Naive thymus-derived CD4-positive, alpha-beta T cell (primary cell): Measurements from ENCODE around the gene KAT8. TPM values are rescaled to one million over a fixed set of nuclear protein-coding genes. Genes with fewer than 3 reads are reported as not detected.

ENCODE experiments used
- ATAC-seq: fragments of 150-1000 bp; cut with Tn5 transposase; 2 replicates; pipeline ENCODE4 v1.10.0; 2021; ENCODE audit warnings: mild to moderate bottlenecking, moderate library complexity
- CTCF ChIA-PET: fragments of 350-600 bp; sonication (Branson Sonifier 250); formaldehyde crosslinking; loops from one replicate; lab custom pipeline; 2021; ENCODE audit warnings: antibody characterized with exemption; lab: Charles Lee
- POLR2A ChIA-PET: fragments of 350-600 bp; sonication (Branson Sonifier 250); formaldehyde crosslinking; loops from one replicate; lab custom pipeline; 2021; ENCODE audit warnings: antibody characterized with exemption, inconsistent platforms; lab: Charles Lee
- DNase-seq, 9 donors: peaks; one replicate each; pipeline versions ENCODE4 v3.0.0 to v3.0.0-alpha.2; 2020 to 2022; ENCODE audit warnings: mixed read lengths in 1 of 9
- H3K27ac ChIP-seq: one replicate; pipeline ENCODE4 v1.7.0; 2013; ENCODE audit warnings: mild to moderate bottlenecking, low read depth, low read length, moderate library complexity
- H3K27me3 ChIP-seq, 2 donors: one replicate each; pipeline ENCODE4 v1.7.0; 2013; ENCODE audit warnings: low read length in 2 of 2, mild to moderate bottlenecking in 2 of 2, moderate library complexity in 2 of 2; ENCODE audit not compliant: control insufficient read depth in 2 of 2, insufficient read depth in 2 of 2
- H3K36me3 ChIP-seq, 3 experiments: 1 replicate in 2 of 3; 2 replicates in 1 of 3; pipeline ENCODE4 v1.7.0; 2013; ENCODE audit warnings: low read length in 3 of 3, mild to moderate bottlenecking in 3 of 3, moderate library complexity in 1 of 3; ENCODE audit not compliant: insufficient read depth in 3 of 3, control insufficient read depth in 2 of 3
- H3K4me1 ChIP-seq, 2 donors: one replicate each; pipeline ENCODE4 v1.7.0; 2013; ENCODE audit warnings: low read length in 2 of 2, mild to moderate bottlenecking in 2 of 2, moderate library complexity in 1 of 2; ENCODE audit not compliant: control insufficient read depth in 2 of 2, insufficient read depth in 2 of 2
- H3K4me3 ChIP-seq: 2 replicates; pipeline ENCODE4 v1.7.0; 2013; ENCODE audit warnings: mild to moderate bottlenecking, low read length
- H3K9me3 ChIP-seq, 3 experiments: 1 replicate in 2 of 3; 2 replicates in 1 of 3; pipeline ENCODE4 v1.7.0; 2013; ENCODE audit warnings: low read length in 3 of 3; ENCODE audit not compliant: control insufficient read depth in 2 of 3
- H3K27ac Mint-ChIP-seq, 9 donors: one replicate each; pipeline ENCODE4 v1.8.0; 2020 to 2022; ENCODE audit warnings: mixed read lengths in 9 of 9, mild to moderate bottlenecking in 8 of 9, moderate library complexity in 5 of 9, inconsistent platforms in 2 of 9
- H3K27me3 Mint-ChIP-seq, 5 donors: one replicate each; pipeline ENCODE4 v1.8.0; 2021 to 2022; ENCODE audit warnings: mixed read lengths in 5 of 5, mild to moderate bottlenecking in 1 of 5
- H3K36me3 Mint-ChIP-seq, 5 donors: one replicate each; pipeline ENCODE4 v1.8.0; 2020 to 2022; ENCODE audit warnings: mixed read lengths in 5 of 5, mild to moderate bottlenecking in 3 of 5, inconsistent platforms in 1 of 5
- H3K4me1 Mint-ChIP-seq, 7 donors: one replicate each; pipeline ENCODE4 v1.8.0; 2020 to 2022; ENCODE audit warnings: mixed read lengths in 7 of 7, mild to moderate bottlenecking in 3 of 7, inconsistent platforms in 1 of 7
- H3K4me3 Mint-ChIP-seq, 10 donors: one replicate each; pipeline ENCODE4 v1.8.0; 2020 to 2022; ENCODE audit warnings: mild to moderate bottlenecking in 10 of 10, mixed read lengths in 10 of 10, moderate library complexity in 6 of 10, inconsistent platforms in 2 of 10
- H3K9me3 Mint-ChIP-seq, 11 donors: one replicate each; pipeline ENCODE4 v1.8.0; 2020 to 2022; ENCODE audit warnings: mixed read lengths in 11 of 11, mild to moderate bottlenecking in 4 of 11, inconsistent platforms in 1 of 11, moderate library complexity in 1 of 11
- intact Hi-C, 2 donors: fragments of 100-400 bp; cut with micrococcal nuclease; formaldehyde crosslinking; loops; one replicate each; pipeline ENCODE4 v1.15.1; 2023
- polyA plus RNA-seq, 2 donors: library from polyadenylated mRNA; unstranded; fragments of 300-500 nt; fragmentation: Illumina TruSeq; gene quantifications; one replicate each; pipeline ENCODE4 v1.2.3, GENCODE V29; 2021
- total RNA-seq, 6 experiments: library from RNA in 5 of 6; stranded (reverse) in 5 of 6; gene quantifications; 1 replicate in 5 of 6; 2 replicates in 1 of 6; pipeline ENCODE4 v1.2.3 and lab custom pipeline; 2021 to 2026

The KAT8 gene
- total and polyA plus RNA-seq, 7 experiments from 2014 or later: 63.0 to 134 (median 109) TPM

GRCh38 chr16:31078597-31079341 lies 38.7 kb upstream of the KAT8 start:
- DNase-seq (no peak), ATAC-seq (no peak)
- Mint-ChIP-seq H3K9me3 (peaks cover 0 to 1% (median 0%) of the 10 kb centered on the region in 11 donors), H3K4me1 (peaks cover 20 to 52% (median 34%) of the 10 kb centered on the region in 7 donors), H3K27ac (peak overlapping the region in 1 of 9 donors; percentile 25), H3K36me3 (peaks cover 0 to 35% (median 11%) of the 10 kb centered on the region in 5 donors), H3K4me3 (peak overlapping the region in 1 of 10 donors; percentile 56), H3K27me3 (no peaks in the 10 kb centered on the region)
- Histone ChIP-seq H3K27me3 (no peaks in the 10 kb centered on the region), H3K27ac (no peak overlapping the region), H3K36me3 (peaks cover 0 to 81% (median 17%) of the 10 kb centered on the region in 3 experiments), H3K4me1 (peaks cover 0 to 5% of the 10 kb centered on the region in 2 donors), H3K4me3 (no peak overlapping the region), H3K9me3 (no peaks in the 10 kb centered on the region)
- CTCF ChIA-PET: no interaction called here
- intact Hi-C loops: no loop called here
- POLR2A ChIA-PET: interaction anchor here (0.6 to 2.0 kb wide), 3 partner anchors 13 to 101 kb away, joined by 3 to 6 read pairs (median 3); partner anchors contain the start of gene FUS

GRCh38 chr16:31079342-31079944 lies 38.0 kb upstream of the KAT8 start:
- peaks cover 0 to 35% (median 11%) of the 10 kb centered on the region in 5 donors for H3K36me3 Mint-ChIP-seq
- peaks cover 20 to 51% (median 34%) of the 10 kb centered on the region in 7 donors for H3K4me1 Mint-ChIP-seq
- no peaks in the 10 kb centered on the region for H3K9me3 ChIP-seq
- DNase-seq (no peak), ATAC-seq (no peak)
- H3K27ac Mint-ChIP-seq: no peak overlapping the region
- H3K4me1 ChIP-seq: peaks cover 0 to 5% of the 10 kb centered on the region in 2 donors
- no peak overlapping the region for H3K27ac ChIP-seq
- intact Hi-C loops: no loop called here
- no peak overlapping the region for H3K4me3 Mint-ChIP-seq
- peaks cover 0 to 1% (median 0%) of the 10 kb centered on the region in 11 donors for H3K9me3 Mint-ChIP-seq
- H3K27me3 ChIP-seq: no peaks in the 10 kb centered on the region
- no peaks in the 10 kb centered on the region for H3K27me3 Mint-ChIP-seq
- ChIA-PET POLR2A (interaction anchor here (0.6 to 2.0 kb wide), 3 partner anchors 13 to 100 kb away, joined by 3 to 6 read pairs (median 3); partner anchors contain the start of gene FUS), CTCF (no interaction called here)
- peaks cover 0 to 84% (median 17%) of the 10 kb centered on the region in 3 experiments for H3K36me3 ChIP-seq
- H3K4me3 ChIP-seq: no peak overlapping the region

- no peaks in the 10 kb centered on the region for H3K9me3 Mint-ChIP-seq
- H3K27ac Mint-ChIP-seq: no peak overlapping the region
Observed at GRCh38 chr16:31080035-31080629, 37.3 kb upstream of the KAT8 start.

DNA sequence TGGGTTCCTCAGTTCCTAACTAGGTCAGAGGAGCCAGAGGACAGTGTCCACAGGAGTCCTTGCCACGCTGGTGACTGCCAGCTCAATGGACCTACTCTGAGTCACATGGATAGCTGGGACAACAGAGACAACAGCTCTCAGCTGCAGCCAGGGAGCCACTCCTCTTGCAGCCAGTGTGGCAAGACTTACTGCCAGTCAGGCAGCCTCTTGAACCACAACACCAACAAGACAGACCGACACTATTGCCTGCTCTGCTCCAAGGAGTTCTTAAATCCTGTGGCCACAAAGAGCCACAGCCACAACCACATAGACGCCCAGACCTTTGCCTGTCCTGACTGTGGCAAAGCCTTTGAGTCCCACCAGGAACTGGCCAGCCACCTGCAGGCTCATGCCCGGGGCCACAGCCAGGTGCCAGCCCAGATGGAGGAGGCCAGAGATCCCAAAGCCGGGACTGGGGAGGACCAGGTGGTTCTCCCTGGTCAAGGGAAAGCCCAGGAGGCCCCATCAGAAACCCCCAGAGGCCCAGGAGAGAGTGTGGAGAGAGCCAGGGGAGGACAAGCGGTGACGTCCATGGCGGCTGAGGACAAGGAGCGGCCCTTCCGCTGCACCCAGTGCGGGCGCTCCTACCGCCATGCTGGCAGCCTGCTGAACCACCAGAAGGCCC lies 36.6 kb upstream of the KAT8 start:
- no peak for DNase-seq
- H3K4me3 ChIP-seq: no peak overlapping the region
- no peaks in the 10 kb centered on the region for H3K9me3 ChIP-seq
- ChIA-PET CTCF (no interaction called here), POLR2A (interaction anchor here (0.6 to 2.0 kb wide), 3 partner anchors 99 to 1265 kb away, joined by 3 to 6 read pairs (median 4); partner anchors contain the start of gene FUS)
- intact Hi-C loops: no loop called here
- H3K4me3 Mint-ChIP-seq: no peak overlapping the region
- H3K27ac ChIP-seq: no peak overlapping the region
- H3K27ac Mint-ChIP-seq: peak overlapping the region in 1 of 9 donors; percentile 36
- H3K36me3 ChIP-seq: peaks cover 0 to 98% (median 17%) of the 10 kb centered on the region in 3 experiments
- no peaks in the 10 kb centered on the region for H3K4me1 ChIP-seq
- H3K9me3 Mint-ChIP-seq: no peaks in the 10 kb centered on the region
- H3K27me3 Mint-ChIP-seq: no peaks in the 10 kb centered on the region
- peaks cover 0 to 38% (median 11%) of the 10 kb centered on the region in 5 donors for H3K36me3 Mint-ChIP-seq
- peaks cover 9 to 41% (median 25%) of the 10 kb centered on the region in 7 donors for H3K4me1 Mint-ChIP-seq
- ATAC-seq: no peak
- H3K27me3 ChIP-seq: no peaks in the 10 kb centered on the region

More at GRCh38 chr16:31080035-31080629, 37.3 kb upstream of the KAT8 start:
- ChIA-PET CTCF (no interaction called here), POLR2A (interaction anchor here (0.6 to 2.0 kb wide), 4 partner anchors 12 to 1265 kb away, joined by 3 to 6 read pairs (median 4); partner anchors contain the start of gene FUS)
- peaks cover 0 to 35% (median 11%) of the 10 kb centered on the region in 5 donors for H3K36me3 Mint-ChIP-seq
- Histone ChIP-seq H3K36me3 (peaks cover 0 to 90% (median 17%) of the 10 kb centered on the region in 3 experiments), H3K9me3 (no peaks in the 10 kb centered on the region), H3K27me3 (no peaks in the 10 kb centered on the region), H3K4me3 (no peak overlapping the region), H3K4me1 (no peaks in the 10 kb centered on the region), H3K27ac (no peak overlapping the region)
- peaks cover 13 to 44% (median 27%) of the 10 kb centered on the region in 7 donors for H3K4me1 Mint-ChIP-seq
- ATAC-seq: no peak
- no peak for DNase-seq
- intact Hi-C loops: no loop called here
- no peak overlapping the region for H3K4me3 Mint-ChIP-seq
- no peaks in the 10 kb centered on the region for H3K27me3 Mint-ChIP-seq

GRCh38 chr16:31081428-31082351 lies 35.8 kb upstream of the KAT8 start:
- Mint-ChIP-seq H3K36me3 (peaks cover 0 to 32% (median 11%) of the 10 kb centered on the region in 5 donors), H3K27ac (peak overlapping the region in 4 of 9 donors; percentile 43 to 74 (median 56)), H3K27me3 (no peaks in the 10 kb centered on the region), H3K4me3 (peak overlapping the region in 1 of 10 donors; percentile 53), H3K9me3 (no peaks in the 10 kb centered on the region), H3K4me1 (peaks cover 8 to 41% (median 20%) of the 10 kb centered on the region in 7 donors)
- Histone ChIP-seq H3K4me1 (no peaks in the 10 kb centered on the region), H3K27me3 (no peaks in the 10 kb centered on the region), H3K4me3 (no peak overlapping the region), H3K9me3 (no peaks in the 10 kb centered on the region), H3K36me3 (peaks cover 0 to 99% (median 17%) of the 10 kb centered on the region in 3 experiments), H3K27ac (no peak overlapping the region)
- ATAC-seq (no peak), DNase-seq (no peak)
- POLR2A ChIA-PET: no interaction called here
- CTCF ChIA-PET: no interaction called here
- intact Hi-C loops: no loop called here
